DND-41 (cell line): ENCODE measurements around the gene ARNT2.
"Not testable (repeated sequence)": the region's sequence is repeated elsewhere in the genome, so short reads cannot be mapped to it uniquely, and the experiment has no call there.

ENCODE experiments used
- ATAC-seq: fragments of 200-7000 bp; cut with Tn5 transposase; 3 replicates; pipeline ENCODE4 v1.9.1; 2021; ENCODE audit warnings: low read depth; ENCODE audit not compliant: insufficient read depth
- DNase-seq: peaks from one replicate; pipeline ENCODE4 v3.0.0-alpha.2; 2020
- H2AFZ ChIP-seq: 2 replicates; pipeline ENCODE4 v1.6.0; 2012; ENCODE audit warnings: low read depth, low read length
- H3K27ac ChIP-seq: 2 replicates; pipeline ENCODE4 v1.5.1; 2012; ENCODE audit warnings: low read length, inconsistent platforms
- H3K27me3 ChIP-seq: fragments of 200-600 bp; sonication (generic); 2 replicates; pipeline ENCODE4 v1.6.0; 2012; ENCODE audit warnings: low read length, mild to moderate bottlenecking, inconsistent platforms; ENCODE audit not compliant: insufficient read depth, poor library complexity
- H3K36me3 ChIP-seq: 2 replicates; pipeline ENCODE4 v1.5.1; 2012; ENCODE audit warnings: low read length, inconsistent platforms; ENCODE audit not compliant: insufficient read depth
- H3K4me1 ChIP-seq: 2 replicates; pipeline ENCODE4 v1.5.1; 2012; ENCODE audit warnings: mild to moderate bottlenecking, low read length; ENCODE audit not compliant: insufficient read depth
- H3K4me2 ChIP-seq: 2 replicates; pipeline ENCODE4 v1.6.0; 2012; ENCODE audit warnings: mild to moderate bottlenecking, moderate library complexity, low read length, inconsistent platforms; ENCODE audit not compliant: insufficient read depth
- H3K4me3 ChIP-seq, 2 experiments: fragments of 200-600 bp in 1 of 2; shearing (Covaris generic) in 1 of 2; 2 replicates each; pipeline ENCODE4 v1.5.1; 2012 to 2016; ENCODE audit warnings: inconsistent platforms in 2 of 2, low read length in 2 of 2, mild to moderate bottlenecking in 2 of 2, low read depth in 1 of 2, moderate library complexity in 1 of 2
- H3K79me2 ChIP-seq: 2 replicates; pipeline ENCODE4 v1.6.0; 2012; ENCODE audit warnings: low read length, inconsistent platforms; ENCODE audit not compliant: insufficient read depth
- H3K9ac ChIP-seq: 2 replicates; pipeline ENCODE4 v1.6.0; 2012; ENCODE audit warnings: low read depth, mild to moderate bottlenecking, inconsistent platforms, low read length, moderate library complexity
- H3K9me3 ChIP-seq: 2 replicates; pipeline ENCODE4 v1.5.1; 2012; ENCODE audit warnings: low read length, moderate library complexity, mild to moderate bottlenecking, inconsistent platforms; ENCODE audit not compliant: insufficient read depth, severe bottlenecking
- H4K20me1 ChIP-seq: 2 replicates; pipeline ENCODE4 v1.6.0; 2012; ENCODE audit warnings: low read length; ENCODE audit not compliant: insufficient read depth
- CTCF ChIP-seq: IDR thresholded peaks from 2 replicates; pipeline ENCODE4 v1.5.1; 2012; ENCODE audit warnings: borderline replicate concordance, low read length, moderate library complexity, mild to moderate bottlenecking; ENCODE audit not compliant: poor library complexity, severe bottlenecking; ENCODE audit errors: extremely low read depth
- EZH2 ChIP-seq: IDR thresholded peaks from 3 replicates; pipeline ENCODE4 v1.6.1; 2012; ENCODE audit warnings: borderline replicate concordance, low read depth, mild to moderate bottlenecking, moderate library complexity, low read length, inconsistent platforms; ENCODE audit not compliant: severe bottlenecking

The ARNT2 gene

GRCh38 chr15:80509800-80510199 lies 105.6 kb downstream of the ARNT2 start:
- Histone ChIP-seq H4K20me1 (no peaks in the 10 kb centered on the region), H3K79me2 (no peaks in the 10 kb centered on the region), H3K36me3 (no peaks in the 10 kb centered on the region), H3K9ac (no peak overlapping the region), H3K4me3 (no peak overlapping the region), H3K4me1 (no peaks in the 10 kb centered on the region), H3K27ac (no peak overlapping the region), H3K4me2 (no peak overlapping the region), H2AFZ (no peak overlapping the region), H3K9me3 (no peaks in the 10 kb centered on the region), H3K27me3 (no peaks in the 10 kb centered on the region)
- TF ChIP-seq CTCF (no peak), EZH2 (no peak)
- ATAC-seq, result no peak
- DNase-seq, result no peak

DNA sequence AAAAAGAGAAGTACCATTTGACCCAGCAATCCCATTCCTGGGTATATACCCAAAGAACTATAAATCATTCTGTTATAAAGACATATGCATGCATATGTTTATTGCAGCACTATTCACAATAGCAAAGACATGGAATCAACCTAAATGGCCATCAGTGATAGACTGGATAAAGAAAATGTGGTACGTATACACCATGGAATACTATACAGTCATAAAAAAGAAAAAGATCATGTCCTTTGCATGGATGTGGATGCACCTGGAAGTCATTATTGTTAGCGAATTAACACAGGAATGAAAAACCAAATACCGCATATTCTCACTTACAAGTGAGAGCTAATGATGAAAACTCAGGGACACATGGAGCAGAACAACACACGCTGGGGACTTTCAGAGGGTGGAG lies 106.8 kb downstream of the ARNT2 start:
- not testable (repeated sequence) for H3K27me3 ChIP-seq, H3K4me1 ChIP-seq, H4K20me1 ChIP-seq, DNase-seq, H3K4me3 ChIP-seq, H3K9ac ChIP-seq, ATAC-seq, H3K79me2 ChIP-seq, H3K9me3 ChIP-seq, H3K27ac ChIP-seq, H3K4me2 ChIP-seq, H2AFZ ChIP-seq, H3K36me3 ChIP-seq

GRCh38 chr15:80512726-80513660 lies 108.8 kb downstream of the ARNT2 start:
- H3K9me3 ChIP-seq, result no peaks in the 10 kb centered on the region
- H3K27me3 ChIP-seq, result no peaks in the 10 kb centered on the region
- H3K4me1 ChIP-seq, result no peaks in the 10 kb centered on the region
- no peak overlapping the region for H3K4me3 ChIP-seq
- ATAC-seq, result no peak
- H4K20me1 ChIP-seq, result no peaks in the 10 kb centered on the region
- H3K27ac ChIP-seq, result no peak overlapping the region
- no peak for DNase-seq
- no peaks in the 10 kb centered on the region for H3K79me2 ChIP-seq
- no peak overlapping the region for H2AFZ ChIP-seq
- H3K4me2 ChIP-seq, result no peak overlapping the region
- H3K36me3 ChIP-seq, result no peaks in the 10 kb centered on the region
- TF ChIP-seq CTCF, result no peak
- no peak for TF ChIP-seq EZH2
- H3K9ac ChIP-seq, result no peak overlapping the region

DNA sequence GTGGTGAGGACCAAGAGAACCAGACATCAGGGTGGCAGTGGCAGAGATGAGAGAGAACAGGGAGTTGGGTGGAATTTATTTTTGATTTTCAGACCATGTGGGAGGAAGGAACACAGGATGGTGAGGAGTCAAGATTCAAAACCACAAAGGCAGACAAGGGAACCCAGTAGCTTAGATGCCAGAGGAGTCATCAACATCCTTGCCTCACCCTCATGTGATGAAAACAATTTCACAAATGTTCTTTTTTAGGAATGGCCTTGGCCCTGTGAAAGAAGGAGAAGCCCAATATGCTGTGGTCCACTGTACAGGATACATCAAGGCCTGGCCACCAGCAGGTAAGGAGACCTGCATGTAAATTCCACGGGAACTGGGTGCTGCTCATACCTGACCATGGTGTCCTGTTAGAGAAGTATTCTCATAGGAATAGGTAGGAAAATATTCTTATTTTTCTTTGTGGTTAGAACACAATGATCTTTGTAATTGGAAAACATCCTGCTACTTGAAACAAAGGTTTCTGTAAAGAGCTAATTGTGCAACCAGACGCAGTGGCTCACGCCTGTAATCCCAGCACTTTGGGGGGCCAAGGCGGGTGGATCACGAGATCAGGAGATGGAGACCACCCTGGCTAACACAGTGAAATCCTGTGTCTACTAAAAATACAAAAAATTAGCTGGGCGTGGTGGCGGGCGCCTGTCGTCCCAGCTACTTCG lies 110.0 kb downstream of the ARNT2 start:
- DNase-seq (no peak), ATAC-seq (no peak)
- no peak overlapping the region for H3K4me3 ChIP-seq
- no peaks in the 10 kb centered on the region for H3K9me3 ChIP-seq
- TF ChIP-seq EZH2, result no peak
- H2AFZ ChIP-seq, result no peak overlapping the region
- no peak overlapping the region for H3K9ac ChIP-seq
- no peaks in the 10 kb centered on the region for H3K79me2 ChIP-seq
- H3K36me3 ChIP-seq, result no peaks in the 10 kb centered on the region
- H3K27me3 ChIP-seq, result no peaks in the 10 kb centered on the region
- H3K27ac ChIP-seq, result no peak overlapping the region
- H3K4me2 ChIP-seq, result no peak overlapping the region
- no peaks in the 10 kb centered on the region for H3K4me1 ChIP-seq
- H4K20me1 ChIP-seq, result no peaks in the 10 kb centered on the region
